GM19372 (cell line): ENCODE data around the gene TGFBRAP1.

ENCODE experiments used
- ATAC-seq: cut with Tn5 transposase; IDR thresholded peaks from one replicate; pipeline ENCODE4 v1.9.1; 2021; ENCODE audit warnings: mild to moderate bottlenecking, low read depth, moderate library complexity; ENCODE audit not compliant: unreplicated experiment

TGFBRAP1 gene

GRCh38 chr2:105329561-105330495 is at the start of gene TGFBRAP1:
TGFBRAP1 (minus strand) TSS chr2:105329735; CDS start chr2:105308301, 21,434 bp downstream.
- peak; percentile 73 for ATAC-seq

- no peak for ATAC-seq
Observed at GRCh38 chr2:105378921-105379383, 49.4 kb upstream of the TGFBRAP1 start.

GRCh38 chr2:105378276-105378840 is 48.8 kb upstream of the TGFBRAP1 start:
- ATAC-seq: no peak

GRCh38 chr2:105377871-105378270 is 48.3 kb upstream of the TGFBRAP1 start:
- ATAC-seq: no peak

GRCh38 chr2:105376789-105377240 is 47.3 kb upstream of the TGFBRAP1 start:
- no peak for ATAC-seq

GRCh38 chr2:105376010-105376409 is 46.5 kb upstream of the TGFBRAP1 start:
- no peak for ATAC-seq

GRCh38 chr2:105375001-105375561 is 45.5 kb upstream of the TGFBRAP1 start:
- no peak for ATAC-seq

GRCh38 chr2:105373895-105374401 is 44.4 kb upstream of the TGFBRAP1 start:
- peak; percentile 78 for ATAC-seq

- no peak for ATAC-seq
Observed at GRCh38 chr2:105373344-105373781, 43.8 kb upstream of the TGFBRAP1 start.

- ATAC-seq: no peak
Observed at GRCh38 chr2:105371810-105372209, 42.3 kb upstream of the TGFBRAP1 start.

- ATAC-seq: no peak
Observed at GRCh38 chr2:105371156-105371555, 41.6 kb upstream of the TGFBRAP1 start.

- ATAC-seq: peak; percentile 89
Observed at GRCh38 chr2:105369777-105370690, 40.5 kb upstream of the TGFBRAP1 start.

- no peak for ATAC-seq
Observed at GRCh38 chr2:105368759-105369408, 39.3 kb upstream of the TGFBRAP1 start.

GRCh38 chr2:105365206-105365605 is 35.7 kb upstream of the TGFBRAP1 start:
- no peak for ATAC-seq

- ATAC-seq: no peak
Observed at GRCh38 chr2:105364436-105365139, 35.1 kb upstream of the TGFBRAP1 start.

GRCh38 chr2:105362862-105363591 is 33.5 kb upstream of the TGFBRAP1 start:
- ATAC-seq: no peak

GRCh38 chr2:105361102-105361889 is 31.8 kb upstream of the TGFBRAP1 start:
- no peak for ATAC-seq
